Activated T-helper 1 cell treated with anti-CD3 and anti-CD28 coated beads, Interleukin-12 subunit alpha, Interleukin-12 subunit beta, Interleukin-2, Interleukin-4 antibody, amounts not matched to agents 30 ng/mL and 10 ng/mL and 1 ng/mL, durations not matched to agents 14 hours and 24 hours and 36 hours (primary cell): ENCODE results near the gene ACAD8. TPM values are rescaled to one million over a fixed set of nuclear protein-coding genes. Genes with fewer than 3 reads are reported as not detected.
A peak's percentile ranks its signal among the peaks of the same experiment; 100 is the strongest.
"Not testable (repeated sequence)": the region's sequence is repeated elsewhere in the genome, so short reads cannot be mapped to it uniquely, and the experiment has no call there.

Experiments used
- DNase-seq: peaks from one replicate; pipeline ENCODE4 v3.0.0; 2021; ENCODE audit warnings: low spot score
- H3K27ac Mint-ChIP-seq: one replicate; pipeline ENCODE4 v1.8.0; 2021; ENCODE audit warnings: mild to moderate bottlenecking, mixed read lengths
- H3K27me3 Mint-ChIP-seq: one replicate; pipeline ENCODE4 v1.8.0; 2022; ENCODE audit warnings: mild to moderate bottlenecking, moderate library complexity, mixed read lengths; ENCODE audit not compliant: insufficient read depth
- H3K36me3 Mint-ChIP-seq: one replicate; pipeline ENCODE4 v1.8.0; 2021; ENCODE audit warnings: low read depth, mixed read lengths
- H3K4me1 Mint-ChIP-seq: one replicate; pipeline ENCODE4 v1.8.0; 2021; ENCODE audit warnings: low read depth, mixed read lengths
- H3K4me3 Mint-ChIP-seq: one replicate; pipeline ENCODE4 v1.8.0; 2021; ENCODE audit warnings: mild to moderate bottlenecking, moderate library complexity, mixed read lengths
- H3K9me3 Mint-ChIP-seq: one replicate; pipeline ENCODE4 v1.8.0; 2021; ENCODE audit warnings: mixed read lengths
- intact Hi-C: fragments of 100-400 bp; cut with micrococcal nuclease; formaldehyde crosslinking; loops from one replicate; pipeline ENCODE4 v1.15.1; 2024
- total RNA-seq: library from RNA; stranded (reverse); gene quantifications from 2 replicates; pipeline ENCODE4 v1.2.3, GENCODE V29; 2022

The ACAD8 gene
- total RNA-seq, 1 donor from 2014 or later: 26.2 TPM

- Mint-ChIP-seq H3K27ac (no peak overlapping the region), H3K36me3 (peaks cover 45% of the 10 kb centered on the region), H3K9me3 (no peaks in the 10 kb centered on the region), H3K4me1 (peaks cover 12% of the 10 kb centered on the region), H3K4me3 (no peak overlapping the region), H3K27me3 (no peaks in the 10 kb centered on the region)
- DNase-seq: no peak
- intact Hi-C loops: no loop called here
Observed at GRCh38 chr11:134246100-134246499, 7.3 kb upstream of the ACAD8 start.

GRCh38 chr11:134246678-134247077, 6.7 kb upstream of the ACAD8 start:
- no peak for DNase-seq
- H3K27me3 Mint-ChIP-seq: no peaks in the 10 kb centered on the region
- H3K4me1 Mint-ChIP-seq: peaks cover 14% of the 10 kb centered on the region
- H3K9me3 Mint-ChIP-seq: no peaks in the 10 kb centered on the region
- no peak overlapping the region for H3K4me3 Mint-ChIP-seq
- H3K27ac Mint-ChIP-seq: no peak overlapping the region
- intact Hi-C loops: no loop called here
- H3K36me3 Mint-ChIP-seq: peaks cover 45% of the 10 kb centered on the region

- Mint-ChIP-seq H3K27ac (peak overlapping the region; percentile 61), H3K27me3 (no peaks in the 10 kb centered on the region), H3K4me1 (peaks cover 26% of the 10 kb centered on the region), H3K36me3 (peaks cover 37% of the 10 kb centered on the region), H3K9me3 (no peaks in the 10 kb centered on the region), H3K4me3 (no peak overlapping the region)
- intact Hi-C loops: no loop called here
- no peak for DNase-seq
Observed at GRCh38 chr11:134248910-134249480, 4.4 kb upstream of the ACAD8 start.

GRCh38 chr11:134250246-134250645, 3.1 kb upstream of the ACAD8 start:
- peaks cover 30% of the 10 kb centered on the region for H3K36me3 Mint-ChIP-seq

GRCh38 chr11:134250675-134251074, 2.7 kb upstream of the ACAD8 start:
- Mint-ChIP-seq H3K9me3 (no peaks in the 10 kb centered on the region), H3K4me3 (no peak overlapping the region), H3K27me3 (no peaks in the 10 kb centered on the region), H3K36me3 (peaks cover 30% of the 10 kb centered on the region), H3K4me1 (peaks cover 40% of the 10 kb centered on the region), H3K27ac (no peak overlapping the region)
- intact Hi-C loops: loop anchor here (5.0 kb wide), 1 partner anchor 162 kb away; the partner anchor contains the start of gene B3GAT1
- DNase-seq: no peak

More at GRCh38 chr11:134250246-134250645, 3.1 kb upstream of the ACAD8 start:
- H3K4me3 Mint-ChIP-seq: no peak overlapping the region
- H3K27me3 Mint-ChIP-seq: no peaks in the 10 kb centered on the region
- no peaks in the 10 kb centered on the region for H3K9me3 Mint-ChIP-seq
- no peak for DNase-seq
- no peak overlapping the region for H3K27ac Mint-ChIP-seq
- peaks cover 36% of the 10 kb centered on the region for H3K4me1 Mint-ChIP-seq
- intact Hi-C loops: loop anchor here (5.0 kb wide), 1 partner anchor 162 kb away; the partner anchor contains the start of gene B3GAT1

GRCh38 chr11:134252346-134253187, 801 bp upstream of the ACAD8 start:
- Mint-ChIP-seq H3K27me3 (no peaks in the 10 kb centered on the region), H3K36me3 (peaks cover 20% of the 10 kb centered on the region), H3K4me1 (peaks cover 47% of the 10 kb centered on the region), H3K9me3 (no peaks in the 10 kb centered on the region), H3K4me3 (peak overlapping the region; percentile 94), H3K27ac (peak overlapping the region; percentile 86)
- intact Hi-C loops: loop anchor here (1.0 to 5.0 kb wide), 8 partner anchors 23 to 324 kb away; partner anchors contain the start of genes B3GAT1, GLB1L2, JAM3 and VPS26B
- DNase-seq: no peak

- Mint-ChIP-seq H3K27me3 (no peaks in the 10 kb centered on the region), H3K27ac (no peak overlapping the region), H3K9me3 (no peaks in the 10 kb centered on the region), H3K36me3 (peaks cover 10% of the 10 kb centered on the region), H3K4me1 (peaks cover 35% of the 10 kb centered on the region), H3K4me3 (peak overlapping the region; percentile 94)
- intact Hi-C loops: loop anchor here (5.0 kb wide), 1 partner anchor 158 kb away; the partner anchor contains the start of gene B3GAT1
- no peak for DNase-seq
Observed at GRCh38 chr11:134254433-134255183, 1.2 kb downstream of the ACAD8 start.

GRCh38 chr11:134255184-134255561, 1.8 kb downstream of the ACAD8 start:
- Mint-ChIP-seq H3K36me3 (peaks cover 13% of the 10 kb centered on the region), H3K4me3 (peak overlapping the region; percentile 73), H3K4me1 (peaks cover 35% of the 10 kb centered on the region)
- H3K27me3 Mint-ChIP-seq, DNase-seq, H3K9me3 Mint-ChIP-seq, intact Hi-C loops, H3K27ac Mint-ChIP-seq: not testable (repeated sequence)

GRCh38 chr11:134257101-134257500, 3.7 kb downstream of the ACAD8 start:
- DNase-seq: no peak
- H3K36me3 Mint-ChIP-seq: peaks cover 19% of the 10 kb centered on the region
- no peak overlapping the region for H3K27ac Mint-ChIP-seq
- H3K27me3 Mint-ChIP-seq: no peaks in the 10 kb centered on the region
- peaks cover 29% of the 10 kb centered on the region for H3K4me1 Mint-ChIP-seq
- H3K9me3 Mint-ChIP-seq: no peaks in the 10 kb centered on the region
- no peak overlapping the region for H3K4me3 Mint-ChIP-seq
- intact Hi-C loops: no loop called here

GRCh38 chr11:134258577-134258976, 5.2 kb downstream of the ACAD8 start:
- no peak overlapping the region for H3K4me3 Mint-ChIP-seq
- intact Hi-C loops: no loop called here
- H3K27me3 Mint-ChIP-seq: no peaks in the 10 kb centered on the region
- H3K27ac Mint-ChIP-seq: no peak overlapping the region
- DNase-seq: no peak
- peaks cover 18% of the 10 kb centered on the region for H3K36me3 Mint-ChIP-seq
- H3K4me1 Mint-ChIP-seq: peaks cover 23% of the 10 kb centered on the region
- no peaks in the 10 kb centered on the region for H3K9me3 Mint-ChIP-seq

GRCh38 chr11:134260503-134260902, 7.1 kb downstream of the ACAD8 start:
- Mint-ChIP-seq H3K9me3 (no peaks in the 10 kb centered on the region), H3K4me3 (no peak overlapping the region), H3K4me1 (peaks cover 9% of the 10 kb centered on the region), H3K36me3 (peaks cover 25% of the 10 kb centered on the region), H3K27me3 (no peaks in the 10 kb centered on the region), H3K27ac (no peak overlapping the region)
- intact Hi-C loops: no loop called here
- no peak for DNase-seq

- Mint-ChIP-seq H3K9me3 (no peaks in the 10 kb centered on the region), H3K27me3 (no peaks in the 10 kb centered on the region), H3K4me1 (peaks cover 4% of the 10 kb centered on the region), H3K27ac (no peak overlapping the region), H3K4me3 (no peak overlapping the region), H3K36me3 (peaks cover 25% of the 10 kb centered on the region)
- DNase-seq: no peak
- intact Hi-C loops: no loop called here
Observed at GRCh38 chr11:134260983-134261382, 7.6 kb downstream of the ACAD8 start.
